Nephron (organoid): ENCODE results near the gene PPP1R12B.

Source experiments
- H3K27ac Mint-ChIP-seq, 3 experiments: 2 replicates each; pipeline ENCODE4 v1.8.0; 2020; ENCODE audit warnings: mixed read lengths in 3 of 3, mild to moderate bottlenecking in 2 of 3, moderate library complexity in 1 of 3
- H3K27me3 Mint-ChIP-seq: 2 replicates; pipeline ENCODE4 v1.8.0; 2021; ENCODE audit warnings: low read depth, mild to moderate bottlenecking, moderate library complexity, mixed read lengths
- H3K36me3 Mint-ChIP-seq: 2 replicates; pipeline ENCODE4 v1.8.0; 2020; ENCODE audit warnings: low read depth, mixed read lengths
- H3K4me1 Mint-ChIP-seq: 2 replicates; pipeline ENCODE4 v1.8.0; 2020; ENCODE audit warnings: mixed read lengths
- H3K4me3 Mint-ChIP-seq, 3 experiments: 2 replicates each; pipeline ENCODE4 v1.8.0; 2020; ENCODE audit warnings: mild to moderate bottlenecking in 3 of 3, mixed read lengths in 3 of 3, moderate library complexity in 2 of 3
- H3K9me3 Mint-ChIP-seq: 2 replicates; pipeline ENCODE4 v1.8.0; 2020; ENCODE audit warnings: mixed read lengths
- TF ChIP-seq, protein P1 (sequence below), 3 experiments: fragments of 200-600 bp; sonication (generic); IDR thresholded peaks; one replicate each; pipeline ENCODE4 v1.5.0; 2021; ENCODE audit warnings: antibody characterized with exemption in 3 of 3; ENCODE audit not compliant: unreplicated experiment in 3 of 3

PPP1R12B gene

DNA sequence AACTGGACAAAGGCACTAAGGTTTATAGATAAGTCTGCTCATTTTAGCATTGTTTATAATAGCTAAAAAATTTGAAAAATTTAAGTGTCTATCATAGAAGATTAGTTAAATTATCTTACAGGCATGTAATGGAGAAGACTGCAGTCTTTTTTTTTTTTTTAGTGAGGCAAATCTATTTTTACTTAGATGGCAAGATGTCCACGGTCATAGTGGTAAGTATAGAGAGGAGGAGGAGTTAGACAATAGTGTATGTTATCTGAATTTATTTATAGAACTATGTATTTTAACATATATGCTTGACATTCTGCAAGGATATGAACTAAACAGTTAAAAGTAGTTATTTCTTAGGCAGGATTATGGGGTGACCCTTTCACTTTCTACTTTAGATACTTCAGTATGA, 212.7 kb downstream of the PPP1R12B start:
- H3K27ac Mint-ChIP-seq = peak overlapping the region in 1 of 3 experiments; percentile 81
- no peaks in the 10 kb centered on the region for H3K27me3 Mint-ChIP-seq
- H3K4me1 Mint-ChIP-seq = peaks cover 47% of the 10 kb centered on the region
- TF ChIP-seq, protein P1, sequence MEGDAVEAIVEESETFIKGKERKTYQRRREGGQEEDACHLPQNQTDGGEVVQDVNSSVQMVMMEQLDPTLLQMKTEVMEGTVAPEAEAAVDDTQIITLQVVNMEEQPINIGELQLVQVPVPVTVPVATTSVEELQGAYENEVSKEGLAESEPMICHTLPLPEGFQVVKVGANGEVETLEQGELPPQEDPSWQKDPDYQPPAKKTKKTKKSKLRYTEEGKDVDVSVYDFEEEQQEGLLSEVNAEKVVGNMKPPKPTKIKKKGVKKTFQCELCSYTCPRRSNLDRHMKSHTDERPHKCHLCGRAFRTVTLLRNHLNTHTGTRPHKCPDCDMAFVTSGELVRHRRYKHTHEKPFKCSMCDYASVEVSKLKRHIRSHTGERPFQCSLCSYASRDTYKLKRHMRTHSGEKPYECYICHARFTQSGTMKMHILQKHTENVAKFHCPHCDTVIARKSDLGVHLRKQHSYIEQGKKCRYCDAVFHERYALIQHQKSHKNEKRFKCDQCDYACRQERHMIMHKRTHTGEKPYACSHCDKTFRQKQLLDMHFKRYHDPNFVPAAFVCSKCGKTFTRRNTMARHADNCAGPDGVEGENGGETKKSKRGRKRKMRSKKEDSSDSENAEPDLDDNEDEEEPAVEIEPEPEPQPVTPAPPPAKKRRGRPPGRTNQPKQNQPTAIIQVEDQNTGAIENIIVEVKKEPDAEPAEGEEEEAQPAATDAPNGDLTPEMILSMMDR (IDR thresholded peaks at IDR 0.05; ENCODE audit: unreplicated experiment in 3 of 3) = no peak
- H3K4me3 Mint-ChIP-seq = no peak overlapping the region
- H3K9me3 Mint-ChIP-seq = no peaks in the 10 kb centered on the region
- peaks cover 5% of the 10 kb centered on the region for H3K36me3 Mint-ChIP-seq

GRCh38 chr1:202561726-202562443, 213.4 kb downstream of the PPP1R12B start:
- H3K4me3 Mint-ChIP-seq = no peak overlapping the region
- H3K27me3 Mint-ChIP-seq = no peaks in the 10 kb centered on the region
- no peaks in the 10 kb centered on the region for H3K9me3 Mint-ChIP-seq
- peaks cover 5% of the 10 kb centered on the region for H3K36me3 Mint-ChIP-seq
- TF ChIP-seq, protein P1 (IDR thresholded peaks at IDR 0.05; ENCODE audit: unreplicated experiment in 3 of 3) = no peak
- H3K27ac Mint-ChIP-seq = peak overlapping the region in 2 of 3 experiments; percentile 58 to 81
- peaks cover 47% of the 10 kb centered on the region for H3K4me1 Mint-ChIP-seq

- peaks cover 53% of the 10 kb centered on the region for H3K4me1 Mint-ChIP-seq
- no peaks in the 10 kb centered on the region for H3K9me3 Mint-ChIP-seq
- TF ChIP-seq, protein P1 (IDR thresholded peaks at IDR 0.05; ENCODE audit: unreplicated experiment in 3 of 3) = no peak
- H3K27me3 Mint-ChIP-seq = no peaks in the 10 kb centered on the region
- H3K4me3 Mint-ChIP-seq = no peak overlapping the region
- H3K36me3 Mint-ChIP-seq = peaks cover 5% of the 10 kb centered on the region
- H3K27ac Mint-ChIP-seq = peak overlapping the region in 2 of 3 experiments; percentile 58 to 81
Observed at GRCh38 chr1:202562444-202563060, 214.1 kb downstream of the PPP1R12B start.

GRCh38 chr1:202563818-202564217, 215.3 kb downstream of the PPP1R12B start:
- peak overlapping the region in 2 of 3 experiments; percentile 89 to 96 for H3K27ac Mint-ChIP-seq
- H3K4me3 Mint-ChIP-seq = no peak overlapping the region
- no peaks in the 10 kb centered on the region for H3K9me3 Mint-ChIP-seq
- TF ChIP-seq, protein P1 (IDR thresholded peaks at IDR 0.05; ENCODE audit: unreplicated experiment in 3 of 3) = no peak
- H3K36me3 Mint-ChIP-seq = peaks cover 5% of the 10 kb centered on the region
- H3K27me3 Mint-ChIP-seq = no peaks in the 10 kb centered on the region
- H3K4me1 Mint-ChIP-seq = peaks cover 65% of the 10 kb centered on the region

DNA sequence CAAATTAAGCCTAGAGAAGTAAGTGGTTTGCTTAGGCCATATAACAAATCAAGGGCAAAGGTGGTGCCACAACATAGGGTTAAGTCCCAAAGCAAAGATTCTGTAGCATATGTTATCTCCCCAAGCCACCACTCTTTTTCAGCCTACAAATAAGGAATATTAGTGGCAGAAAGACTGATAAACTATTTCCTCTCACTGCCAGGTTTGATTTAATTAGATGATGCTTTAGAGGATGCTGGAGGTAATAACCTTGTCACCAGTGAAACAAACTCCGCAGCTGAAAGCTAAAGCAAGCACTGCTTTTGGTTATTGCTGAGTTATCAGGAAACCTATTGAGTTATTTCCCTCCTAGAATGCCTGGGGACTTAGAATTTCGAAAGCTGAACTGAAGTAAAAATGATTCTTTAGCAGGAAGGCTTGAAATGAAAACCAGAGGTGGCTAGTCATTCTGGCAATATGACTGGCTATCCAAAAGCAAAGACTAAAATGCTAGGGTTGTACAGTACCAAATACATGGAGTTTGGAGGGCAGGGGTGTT, 216.5 kb downstream of the PPP1R12B start:
- TF ChIP-seq, protein P1 (IDR thresholded peaks at IDR 0.05; ENCODE audit: unreplicated experiment in 3 of 3) = no peak
- peaks cover 8% of the 10 kb centered on the region for H3K36me3 Mint-ChIP-seq
- H3K9me3 Mint-ChIP-seq = no peaks in the 10 kb centered on the region
- H3K27me3 Mint-ChIP-seq = no peaks in the 10 kb centered on the region
- peaks cover 73% of the 10 kb centered on the region for H3K4me1 Mint-ChIP-seq
- peak overlapping the region; percentile 75 to 96 (median 89) for H3K27ac Mint-ChIP-seq
- no peak overlapping the region for H3K4me3 Mint-ChIP-seq
